Loucy (cell line): ENCODE data around the gene IQSEC1.

Source experiments
- CTCF ChIP-seq: fragments of 200-600 bp; sonication (generic); conservative IDR thresholded peaks from 2 replicates; pipeline ENCODE4 v1.5.1; 2014; ENCODE audit warnings: mild to moderate bottlenecking, antibody characterized with exemption, low read length
- EZH2phosphoT487 ChIP-seq: fragments of 200-600 bp; IDR thresholded peaks from 2 replicates; pipeline ENCODE4 v1.6.1; 2018; ENCODE audit warnings: antibody characterized with exemption, mild to moderate bottlenecking, moderate library complexity, borderline replicate concordance

DNA sequence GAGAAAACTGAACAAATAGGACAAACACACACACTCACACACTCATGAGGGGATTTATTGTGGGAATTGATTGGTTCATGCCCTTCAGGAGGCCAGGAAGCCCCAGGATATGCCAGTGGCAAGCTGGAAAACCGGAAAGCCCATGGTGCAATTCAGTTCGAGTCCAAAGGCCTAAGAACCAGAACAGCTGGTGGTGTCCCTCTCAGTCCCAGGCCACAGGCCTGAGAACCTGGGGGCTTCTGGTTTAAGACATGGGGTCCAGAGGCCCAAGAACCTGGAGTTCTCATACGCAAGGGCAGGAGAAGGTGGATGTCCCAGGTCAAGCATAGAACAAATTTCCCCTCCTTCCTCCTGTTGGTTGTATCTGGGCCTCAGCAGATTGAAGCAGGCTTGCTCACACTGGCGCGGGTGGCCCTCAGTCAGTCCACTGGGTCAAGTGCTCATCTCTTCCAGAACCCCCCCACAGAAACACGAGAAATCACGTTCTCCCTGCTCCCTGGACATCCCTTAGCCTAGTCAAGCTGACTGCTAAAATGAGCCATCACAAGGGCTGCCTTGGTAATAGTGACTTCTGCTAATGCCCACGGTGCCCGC lies 181.7 kb downstream of the IQSEC1 start:
- no peak for TF ChIP-seq CTCF
- no peak for TF ChIP-seq EZH2phosphoT487
